Measurements from ENCODE around the gene ASCC1. TPM values are rescaled to one million over a fixed set of nuclear protein-coding genes. Genes with fewer than 3 reads are reported as not detected.

The ASCC1 gene
- total and polyA plus RNA-seq, 2 donors (not counting 1 experiment from before 2014, with no cell fraction given) = 40.2 to 42.1 TPM

DNA sequence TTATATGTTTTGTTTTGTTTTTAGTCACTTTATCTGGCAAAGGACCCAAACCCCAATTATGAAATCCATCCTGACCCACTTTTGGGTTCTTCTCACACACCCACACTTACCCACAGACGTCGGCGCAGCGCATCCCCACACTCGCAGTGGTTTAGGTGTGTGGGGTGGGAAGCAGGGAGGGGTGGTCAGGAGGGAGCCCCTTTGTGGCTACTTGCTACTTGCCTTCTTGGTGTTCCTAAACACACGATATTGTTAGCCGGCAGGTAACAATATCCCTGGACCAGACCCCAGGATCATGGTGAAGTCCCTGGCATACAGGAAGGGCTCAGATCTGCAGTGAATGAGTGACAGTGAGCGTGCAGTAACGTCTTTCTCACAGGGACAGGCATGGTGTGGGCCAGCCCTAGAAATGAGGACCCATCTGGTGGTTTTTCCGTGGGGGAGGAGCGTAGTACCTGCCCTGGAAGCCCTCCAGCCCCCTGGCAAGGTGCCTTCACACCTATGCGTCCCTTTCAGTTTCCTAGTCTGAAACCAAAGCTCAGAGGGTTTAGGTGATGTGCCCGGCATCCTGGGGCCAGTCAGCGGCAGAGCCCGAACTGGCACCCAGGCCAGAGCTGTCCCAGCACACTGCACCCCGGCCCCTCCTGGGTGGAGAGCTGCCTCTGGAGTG lies 132.2 kb downstream of the ASCC1 start:
- DNase-seq (ENCODE audit: low read depth in 2 of 2) = no peak
- no peak overlapping the region for H3K4me2 ChIP-seq (ENCODE audit: extremely low read depth, insufficient read depth, low read length)
- H3K4me1 ChIP-seq (ENCODE audit: control insufficient read depth, extremely low read depth, insufficient read depth, low read length) = no peaks in the 10 kb centered on the region
- H3K4me3 ChIP-seq (replicated peaks in 1 of 4; ENCODE audit: control extremely low read depth in 1 of 4, insufficient read depth in 1 of 4, low read depth in 3 of 4, low read length in 4 of 4) = no peak overlapping the region
- no peak overlapping the region for H3K27ac ChIP-seq (ENCODE audit: insufficient read depth, low read length)
- H3K9ac ChIP-seq (ENCODE audit: insufficient read depth, low read length) = no peak overlapping the region
- no peak overlapping the region for H2AFZ ChIP-seq (ENCODE audit: low read length)
- H3K9me3 ChIP-seq (ENCODE audit: control insufficient read depth, insufficient read depth, low read depth, low read length) = no peaks in the 10 kb centered on the region
- H3K36me3 ChIP-seq (ENCODE audit: control insufficient read depth, insufficient read depth, low read length) = no peaks in the 10 kb centered on the region
- no peaks in the 10 kb centered on the region for H3K79me2 ChIP-seq (ENCODE audit: control insufficient read depth, insufficient read depth, low read length)
- H4K20me1 ChIP-seq (ENCODE audit: control insufficient read depth, extremely low read depth, insufficient read depth, low read length) = no peaks in the 10 kb centered on the region
- TF ChIP-seq EZH2 (IDR thresholded peaks at IDR 0.05; ENCODE audit: low read length, missing control alignments) = no peak
- TF ChIP-seq, protein P1, sequence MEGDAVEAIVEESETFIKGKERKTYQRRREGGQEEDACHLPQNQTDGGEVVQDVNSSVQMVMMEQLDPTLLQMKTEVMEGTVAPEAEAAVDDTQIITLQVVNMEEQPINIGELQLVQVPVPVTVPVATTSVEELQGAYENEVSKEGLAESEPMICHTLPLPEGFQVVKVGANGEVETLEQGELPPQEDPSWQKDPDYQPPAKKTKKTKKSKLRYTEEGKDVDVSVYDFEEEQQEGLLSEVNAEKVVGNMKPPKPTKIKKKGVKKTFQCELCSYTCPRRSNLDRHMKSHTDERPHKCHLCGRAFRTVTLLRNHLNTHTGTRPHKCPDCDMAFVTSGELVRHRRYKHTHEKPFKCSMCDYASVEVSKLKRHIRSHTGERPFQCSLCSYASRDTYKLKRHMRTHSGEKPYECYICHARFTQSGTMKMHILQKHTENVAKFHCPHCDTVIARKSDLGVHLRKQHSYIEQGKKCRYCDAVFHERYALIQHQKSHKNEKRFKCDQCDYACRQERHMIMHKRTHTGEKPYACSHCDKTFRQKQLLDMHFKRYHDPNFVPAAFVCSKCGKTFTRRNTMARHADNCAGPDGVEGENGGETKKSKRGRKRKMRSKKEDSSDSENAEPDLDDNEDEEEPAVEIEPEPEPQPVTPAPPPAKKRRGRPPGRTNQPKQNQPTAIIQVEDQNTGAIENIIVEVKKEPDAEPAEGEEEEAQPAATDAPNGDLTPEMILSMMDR (conservative IDR thresholded peaks at IDR 0.05 in 1 of 2, IDR thresholded peaks at IDR 0.05 in 1 of 2; ENCODE audit: low read depth in 1 of 2, low read length in 2 of 2) = no peak
- H3K27me3 ChIP-seq (ENCODE audit: control insufficient read depth, insufficient read depth, low read length) = peaks cover 33% of the 10 kb centered on the region

DNA sequence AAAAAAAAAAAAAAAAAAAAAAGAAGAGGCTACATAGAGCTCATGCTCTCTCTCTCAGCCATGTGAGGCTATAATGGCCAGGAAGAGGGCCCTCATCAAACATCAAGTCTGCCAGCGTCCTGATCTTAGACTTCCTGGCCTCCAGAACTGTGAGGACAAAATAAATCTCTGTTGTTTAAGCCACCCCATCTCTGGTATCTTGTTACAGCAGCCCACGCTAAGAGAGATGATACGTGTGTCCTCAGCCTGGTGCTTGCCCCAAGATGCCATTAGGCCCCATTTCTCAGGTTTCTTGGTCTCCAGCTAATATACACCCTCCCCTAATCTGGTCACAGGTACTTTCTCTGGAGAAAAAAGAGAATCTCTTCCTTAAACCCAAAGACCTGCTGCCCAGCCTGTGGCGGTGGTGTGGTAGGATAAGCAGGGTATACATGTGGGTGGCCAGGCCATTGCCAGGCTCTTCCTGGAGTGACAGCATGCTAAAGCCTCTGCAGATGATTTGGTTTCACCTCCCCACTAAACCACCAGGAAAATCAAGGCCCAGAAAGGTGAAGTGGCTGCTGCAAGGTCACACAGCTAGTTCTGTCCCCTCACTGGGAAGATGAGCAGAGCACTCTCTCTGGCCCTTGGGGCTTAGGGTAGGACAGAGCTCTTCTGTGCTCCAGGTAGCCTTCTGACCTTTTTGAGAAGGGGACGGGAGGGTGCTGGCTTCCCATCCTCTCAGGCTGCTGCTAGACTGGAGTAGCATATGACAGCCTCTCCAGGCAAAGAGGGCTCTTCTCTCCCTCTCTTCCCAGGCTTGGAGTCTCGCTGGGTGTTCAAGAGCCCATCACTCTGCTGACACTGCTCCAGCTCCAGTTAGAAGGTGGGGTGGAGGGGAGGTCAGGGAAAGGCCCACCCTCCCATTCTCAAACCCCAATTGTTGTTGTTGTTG lies 133.0 kb downstream of the ASCC1 start:
- no peaks in the 10 kb centered on the region for H3K9me3 ChIP-seq (ENCODE audit: control insufficient read depth, insufficient read depth, low read depth, low read length)
- H3K4me2 ChIP-seq (ENCODE audit: extremely low read depth, insufficient read depth, low read length) = no peak overlapping the region
- H4K20me1 ChIP-seq (ENCODE audit: control insufficient read depth, extremely low read depth, insufficient read depth, low read length) = no peaks in the 10 kb centered on the region
- no peaks in the 10 kb centered on the region for H3K79me2 ChIP-seq (ENCODE audit: control insufficient read depth, insufficient read depth, low read length)
- no peak for DNase-seq (ENCODE audit: low read depth in 2 of 2)
- no peak overlapping the region for H3K9ac ChIP-seq (ENCODE audit: insufficient read depth, low read length)
- TF ChIP-seq, protein P1 (conservative IDR thresholded peaks at IDR 0.05 in 1 of 2, IDR thresholded peaks at IDR 0.05 in 1 of 2; ENCODE audit: low read depth in 1 of 2, low read length in 2 of 2) = no peak
- TF ChIP-seq EZH2 (IDR thresholded peaks at IDR 0.05; ENCODE audit: low read length, missing control alignments) = no peak
- H2AFZ ChIP-seq (ENCODE audit: low read length) = no peak overlapping the region
- H3K36me3 ChIP-seq (ENCODE audit: control insufficient read depth, insufficient read depth, low read length) = no peaks in the 10 kb centered on the region
- no peak overlapping the region for H3K4me3 ChIP-seq (replicated peaks in 1 of 4; ENCODE audit: control extremely low read depth in 1 of 4, insufficient read depth in 1 of 4, low read depth in 3 of 4, low read length in 4 of 4)
- no peaks in the 10 kb centered on the region for H3K4me1 ChIP-seq (ENCODE audit: control insufficient read depth, extremely low read depth, insufficient read depth, low read length)
- no peak overlapping the region for H3K27ac ChIP-seq (ENCODE audit: insufficient read depth, low read length)
- H3K27me3 ChIP-seq (ENCODE audit: control insufficient read depth, insufficient read depth, low read length) = peaks cover 25% of the 10 kb centered on the region
